ENCODE results near the gene SRSF6.

The SRSF6 gene

DNA sequence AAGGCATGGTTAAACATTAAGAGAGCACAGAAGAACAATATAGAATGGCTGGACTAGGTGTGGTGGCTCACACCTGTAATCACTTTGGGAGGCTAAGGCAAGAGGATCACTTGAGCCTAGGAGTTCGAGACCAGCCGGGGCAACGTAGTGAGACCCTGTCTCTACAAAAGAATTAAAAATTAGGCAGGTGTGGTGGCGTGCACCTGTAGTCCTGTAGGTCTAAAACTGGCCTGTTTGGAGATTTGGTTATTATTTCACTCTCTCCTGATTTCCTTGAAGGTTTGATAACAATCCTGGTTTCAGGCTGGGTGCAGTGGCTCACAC, 15.6 kb downstream of the SRSF6 start:
- no peak overlapping the region for H2AFZ ChIP-seq (ENCODE audit: low read length)
- no peaks in the 10 kb centered on the region for H3K36me3 ChIP-seq (ENCODE audit: insufficient read depth, low read length)
- H3K9me2 ChIP-seq (replicated peaks; ENCODE audit: low read depth, low read length): no peaks in the 10 kb centered on the region
- H3F3A ChIP-seq (ENCODE audit: low read depth): no peaks in the 10 kb centered on the region
- no peak overlapping the region for H3K4me3 ChIP-seq (ENCODE audit: low read length, poor library complexity, severe bottlenecking)
- no peaks in the 10 kb centered on the region for H3K4me1 ChIP-seq (ENCODE audit: insufficient read depth, low read length, poor library complexity, severe bottlenecking)
- no peaks in the 10 kb centered on the region for H3K27me3 ChIP-seq (ENCODE audit: insufficient read depth, low read length, poor library complexity, severe bottlenecking)
- no peaks in the 10 kb centered on the region for H4K20me1 ChIP-seq (ENCODE audit: insufficient read depth, low read length, poor library complexity, severe bottlenecking)
- H3K79me2 ChIP-seq (ENCODE audit: insufficient read depth, low read length): no peaks in the 10 kb centered on the region
- H3K9me3 ChIP-seq (ENCODE audit: insufficient read depth, low read depth, low read length): no peaks in the 10 kb centered on the region
- H3K9ac ChIP-seq (ENCODE audit: low read depth, low read length, poor library complexity, severe bottlenecking): no peak overlapping the region
- TF ChIP-seq, protein P1, sequence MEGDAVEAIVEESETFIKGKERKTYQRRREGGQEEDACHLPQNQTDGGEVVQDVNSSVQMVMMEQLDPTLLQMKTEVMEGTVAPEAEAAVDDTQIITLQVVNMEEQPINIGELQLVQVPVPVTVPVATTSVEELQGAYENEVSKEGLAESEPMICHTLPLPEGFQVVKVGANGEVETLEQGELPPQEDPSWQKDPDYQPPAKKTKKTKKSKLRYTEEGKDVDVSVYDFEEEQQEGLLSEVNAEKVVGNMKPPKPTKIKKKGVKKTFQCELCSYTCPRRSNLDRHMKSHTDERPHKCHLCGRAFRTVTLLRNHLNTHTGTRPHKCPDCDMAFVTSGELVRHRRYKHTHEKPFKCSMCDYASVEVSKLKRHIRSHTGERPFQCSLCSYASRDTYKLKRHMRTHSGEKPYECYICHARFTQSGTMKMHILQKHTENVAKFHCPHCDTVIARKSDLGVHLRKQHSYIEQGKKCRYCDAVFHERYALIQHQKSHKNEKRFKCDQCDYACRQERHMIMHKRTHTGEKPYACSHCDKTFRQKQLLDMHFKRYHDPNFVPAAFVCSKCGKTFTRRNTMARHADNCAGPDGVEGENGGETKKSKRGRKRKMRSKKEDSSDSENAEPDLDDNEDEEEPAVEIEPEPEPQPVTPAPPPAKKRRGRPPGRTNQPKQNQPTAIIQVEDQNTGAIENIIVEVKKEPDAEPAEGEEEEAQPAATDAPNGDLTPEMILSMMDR (conservative IDR thresholded peaks at IDR 0.05; ENCODE audit: low read length): no peak
- TF ChIP-seq EZH2phosphoT487 (IDR thresholded peaks at IDR 0.05; ENCODE audit: borderline replicate concordance): no peak
- no peak overlapping the region for H3K4me2 ChIP-seq (ENCODE audit: low read depth, low read length, poor library complexity, severe bottlenecking)

DNA sequence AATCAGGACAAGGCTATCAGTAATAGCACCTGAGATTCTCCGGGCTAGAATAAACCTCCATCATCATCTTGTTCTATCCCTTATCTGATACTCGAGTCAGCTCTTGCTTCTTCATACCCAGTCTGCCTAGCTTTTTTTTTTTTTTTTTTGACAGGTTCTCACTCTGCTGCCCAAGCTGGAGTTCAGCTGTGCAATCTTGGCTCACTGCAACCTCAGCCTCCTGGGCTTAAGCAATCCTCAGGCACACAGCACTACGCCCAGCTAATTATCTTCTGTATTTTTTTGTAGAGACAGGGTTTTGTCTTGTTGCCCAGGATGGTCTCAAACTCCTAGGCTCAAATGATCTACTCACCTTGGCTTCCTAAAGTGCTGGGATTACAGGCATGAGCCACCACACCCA, 19.5 kb downstream of the SRSF6 start:
- Histone ChIP-seq H3K27me3 (ENCODE audit: insufficient read depth, low read length, poor library complexity, severe bottlenecking) (no peaks in the 10 kb centered on the region), H3K36me3 (ENCODE audit: insufficient read depth, low read length) (no peaks in the 10 kb centered on the region), H3K4me2 (ENCODE audit: low read depth, low read length, poor library complexity, severe bottlenecking) (no peak overlapping the region), H3K4me1 (ENCODE audit: insufficient read depth, low read length, poor library complexity, severe bottlenecking) (no peaks in the 10 kb centered on the region), H3K9me3 (ENCODE audit: insufficient read depth, low read depth, low read length) (no peaks in the 10 kb centered on the region), H4K20me1 (ENCODE audit: insufficient read depth, low read length, poor library complexity, severe bottlenecking) (no peaks in the 10 kb centered on the region), H2AFZ (ENCODE audit: low read length) (no peak overlapping the region), H3K79me2 (ENCODE audit: insufficient read depth, low read length) (no peaks in the 10 kb centered on the region), H3F3A (ENCODE audit: low read depth) (no peaks in the 10 kb centered on the region), H3K4me3 (ENCODE audit: low read length, poor library complexity, severe bottlenecking) (no peak overlapping the region), H3K9me2 (replicated peaks; ENCODE audit: low read depth, low read length) (no peaks in the 10 kb centered on the region), H3K9ac (ENCODE audit: low read depth, low read length, poor library complexity, severe bottlenecking) (no peak overlapping the region)
- TF ChIP-seq, protein P1 (conservative IDR thresholded peaks at IDR 0.05; ENCODE audit: low read length): no peak
- TF ChIP-seq EZH2phosphoT487 (IDR thresholded peaks at IDR 0.05; ENCODE audit: borderline replicate concordance): no peak

DNA sequence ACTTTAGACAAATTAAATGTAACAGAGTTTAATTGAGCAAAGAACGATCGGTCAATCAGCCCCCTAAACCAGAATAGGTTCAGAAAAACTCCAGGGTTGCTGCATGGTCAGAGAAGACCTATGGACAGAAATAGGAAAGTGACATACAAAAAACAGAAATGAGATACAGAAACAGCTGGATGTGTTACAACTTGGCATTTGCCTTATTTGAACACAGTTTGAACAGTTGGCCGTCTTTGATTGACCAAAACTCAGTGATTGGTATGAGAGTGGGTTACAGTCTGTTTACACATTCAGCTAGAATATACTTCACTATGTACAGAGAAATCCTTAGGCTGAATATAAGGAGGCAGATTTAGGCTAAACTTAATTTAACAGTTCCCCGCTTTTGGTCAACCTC, 19.9 kb downstream of the SRSF6 start:
- Histone ChIP-seq H3K27me3 (ENCODE audit: insufficient read depth, low read length, poor library complexity, severe bottlenecking) (no peaks in the 10 kb centered on the region), H3K79me2 (ENCODE audit: insufficient read depth, low read length) (no peaks in the 10 kb centered on the region), H3K4me3 (ENCODE audit: low read length, poor library complexity, severe bottlenecking) (no peak overlapping the region), H3F3A (ENCODE audit: low read depth) (no peaks in the 10 kb centered on the region), H3K4me2 (ENCODE audit: low read depth, low read length, poor library complexity, severe bottlenecking) (no peak overlapping the region), H2AFZ (ENCODE audit: low read length) (no peak overlapping the region), H4K20me1 (ENCODE audit: insufficient read depth, low read length, poor library complexity, severe bottlenecking) (no peaks in the 10 kb centered on the region), H3K9me2 (replicated peaks; ENCODE audit: low read depth, low read length) (no peaks in the 10 kb centered on the region), H3K9ac (ENCODE audit: low read depth, low read length, poor library complexity, severe bottlenecking) (no peak overlapping the region), H3K9me3 (ENCODE audit: insufficient read depth, low read depth, low read length) (no peaks in the 10 kb centered on the region), H3K36me3 (ENCODE audit: insufficient read depth, low read length) (no peaks in the 10 kb centered on the region), H3K4me1 (ENCODE audit: insufficient read depth, low read length, poor library complexity, severe bottlenecking) (no peaks in the 10 kb centered on the region)
- no peak for TF ChIP-seq EZH2phosphoT487 (IDR thresholded peaks at IDR 0.05; ENCODE audit: borderline replicate concordance)
- TF ChIP-seq, protein P1 (conservative IDR thresholded peaks at IDR 0.05; ENCODE audit: low read length): no peak

Measured in Loucy (cell line).